ENCODE measurements around the gene C1QTNF5.

C1QTNF5 gene

GRCh38 chr11:119373059-119373920 lies 32.6 kb upstream of the C1QTNF5 start:
- DNase-seq (ENCODE audit: low read depth): no peak

GRCh38 chr11:119372260-119373058 lies 31.8 kb upstream of the C1QTNF5 start:
- DNase-seq (ENCODE audit: low read depth): no peak

- no peak for DNase-seq (ENCODE audit: low read depth)
These were observed 31.1 kb upstream of the C1QTNF5 start for GRCh38 chr11:119371778-119372182.

GRCh38 chr11:119371067-119371601 lies 30.5 kb upstream of the C1QTNF5 start:
- DNase-seq (ENCODE audit: low read depth): no peak

GRCh38 chr11:119370486-119371046 lies 29.9 kb upstream of the C1QTNF5 start:
- DNase-seq (ENCODE audit: low read depth): no peak

- no peak for DNase-seq (ENCODE audit: low read depth)
These were observed 28.6 kb upstream of the C1QTNF5 start for GRCh38 chr11:119369132-119369925.

- no peak for DNase-seq (ENCODE audit: low read depth)
These were observed 27.7 kb upstream of the C1QTNF5 start for GRCh38 chr11:119368121-119369034.

GRCh38 chr11:119367661-119368120 lies 27.0 kb upstream of the C1QTNF5 start:
- no peak for DNase-seq (ENCODE audit: low read depth)

- DNase-seq (ENCODE audit: low read depth): no peak
These were observed 26.3 kb upstream of the C1QTNF5 start for GRCh38 chr11:119366690-119367620.

GRCh38 chr11:119365071-119365591 lies 24.4 kb upstream of the C1QTNF5 start:
- DNase-seq (ENCODE audit: low read depth): no peak

GRCh38 chr11:119363851-119364590 lies 23.3 kb upstream of the C1QTNF5 start:
- DNase-seq (ENCODE audit: low read depth): no peak

- no peak for DNase-seq (ENCODE audit: low read depth)
These were observed 22.6 kb upstream of the C1QTNF5 start for GRCh38 chr11:119363081-119363850.

- DNase-seq (ENCODE audit: low read depth): no peak
These were observed 22.0 kb upstream of the C1QTNF5 start for GRCh38 chr11:119362741-119363080.

GRCh38 chr11:119361941-119362725 lies 21.4 kb upstream of the C1QTNF5 start:
- no peak for DNase-seq (ENCODE audit: low read depth)

GRCh38 chr11:119361056-119361787 lies 20.5 kb upstream of the C1QTNF5 start:
- peak; percentile 69 for DNase-seq (ENCODE audit: low read depth)

All from HS-5 (cell line).